ENCODE results near the gene PROKR2.

Gene PROKR2

DNA sequence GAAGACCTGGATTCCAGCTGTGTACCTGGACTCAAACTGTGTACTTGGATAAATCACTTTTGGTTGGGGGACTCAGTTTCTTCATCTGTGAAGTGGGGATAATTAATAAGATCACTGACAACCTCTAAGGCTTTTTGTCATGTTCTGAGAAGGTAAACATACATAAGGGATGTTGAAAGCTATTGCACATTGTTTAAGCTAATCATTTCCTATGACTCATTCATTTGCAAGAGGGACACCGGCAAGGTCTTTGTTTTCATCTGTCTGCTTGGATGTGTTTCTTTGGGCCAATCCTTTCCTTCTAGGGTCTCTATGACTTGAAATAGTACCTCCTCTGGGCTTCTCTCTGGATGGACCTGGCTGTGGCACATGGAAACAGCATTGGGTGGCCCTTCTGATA is 6.8 kb downstream of the PROKR2 start:
- Histone ChIP-seq H2BK5ac (ENCODE audit: low read length) (no peak overlapping the region), H3K56ac (ENCODE audit: low read length) (no peak overlapping the region), H3K9ac (ENCODE audit: low read length) (no peak overlapping the region), H3K18ac (ENCODE audit: low read length) (no peak overlapping the region), H2BK120ac (ENCODE audit: low read depth, low read length) (no peak overlapping the region), H2AK5ac (ENCODE audit: low read length) (no peak overlapping the region), H3K36me3 (ENCODE audit: control insufficient read depth, insufficient read depth, low read length) (no peaks in the 10 kb centered on the region), H2BK15ac (replicated peaks; ENCODE audit: low read depth) (no peak overlapping the region), H3K4me1 (ENCODE audit: control insufficient read depth, low read depth, low read length) (no peaks in the 10 kb centered on the region), H3K23ac (ENCODE audit: low read length) (no peak overlapping the region), H3K4ac (ENCODE audit: low read depth, low read length) (no peak overlapping the region), H4K5ac (ENCODE audit: low read length) (no peak overlapping the region), H3K79me2 (ENCODE audit: control insufficient read depth, insufficient read depth, low read length) (no peaks in the 10 kb centered on the region), H3K27me3 (ENCODE audit: insufficient read depth, low read length, poor library complexity) (peaks cover 4% of the 10 kb centered on the region), H4K8ac (ENCODE audit: low read depth, low read length) (no peak overlapping the region), H3K4me2 (ENCODE audit: low read length) (no peak overlapping the region), H3K79me1 (ENCODE audit: low read length) (no peaks in the 10 kb centered on the region), H3K27ac (ENCODE audit: low read depth, low read length) (no peak overlapping the region), H3K4me3 (ENCODE audit: low read length) (no peak overlapping the region)
- no CpG with 5 or more reads among the region's 1 CpG for WGBS (ENCODE audit: extremely low coverage, insufficient coverage, low lambda C conversion rate)
- no peak for DNase-seq

DNA sequence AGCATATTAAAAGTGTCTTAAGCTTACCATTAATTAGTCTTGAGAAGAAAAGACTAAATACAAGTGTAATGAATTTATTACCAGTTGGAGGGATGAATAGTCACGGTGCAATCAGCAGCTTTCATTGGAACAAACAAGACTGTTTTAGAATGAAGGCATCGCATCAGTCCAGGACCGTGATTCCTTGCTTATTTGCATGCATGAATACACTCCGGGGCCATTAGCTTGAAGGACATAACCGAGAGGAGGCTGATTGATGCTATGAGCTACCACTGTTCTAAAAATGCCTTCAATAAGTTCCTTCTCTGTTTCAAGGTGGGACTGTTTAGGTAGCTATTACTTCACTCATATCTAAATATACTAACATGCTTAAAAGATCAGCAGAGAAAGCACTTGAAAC is 17.9 kb downstream of the PROKR2 start:
- H2BK5ac ChIP-seq (ENCODE audit: low read length), result no peak overlapping the region
- DNase-seq, result no peak
- no peak overlapping the region for H4K8ac ChIP-seq (ENCODE audit: low read depth, low read length)
- H3K18ac ChIP-seq (ENCODE audit: low read length), result no peak overlapping the region
- H3K4ac ChIP-seq (ENCODE audit: low read depth, low read length), result no peak overlapping the region
- H3K27me3 ChIP-seq (ENCODE audit: insufficient read depth, low read length, poor library complexity), result no peaks in the 10 kb centered on the region
- no peaks in the 10 kb centered on the region for H3K4me1 ChIP-seq (ENCODE audit: control insufficient read depth, low read depth, low read length)
- no CpG with 5 or more reads among the region's 5 CpGs for WGBS (ENCODE audit: extremely low coverage, insufficient coverage, low lambda C conversion rate)
- H2AK5ac ChIP-seq (ENCODE audit: low read length), result no peak overlapping the region
- no peak overlapping the region for H3K9ac ChIP-seq (ENCODE audit: low read length)
- H3K79me2 ChIP-seq (ENCODE audit: control insufficient read depth, insufficient read depth, low read length), result no peaks in the 10 kb centered on the region
- H3K23ac ChIP-seq (ENCODE audit: low read length), result no peak overlapping the region
- no peak overlapping the region for H3K4me2 ChIP-seq (ENCODE audit: low read length)
- H3K4me3 ChIP-seq (ENCODE audit: low read length), result no peak overlapping the region
- H2BK15ac ChIP-seq (replicated peaks; ENCODE audit: low read depth), result no peak overlapping the region
- H3K36me3 ChIP-seq (ENCODE audit: control insufficient read depth, insufficient read depth, low read length), result no peaks in the 10 kb centered on the region
- H3K27ac ChIP-seq (ENCODE audit: low read depth, low read length), result no peak overlapping the region
- H2BK120ac ChIP-seq (ENCODE audit: low read depth, low read length), result no peak overlapping the region
- H3K79me1 ChIP-seq (ENCODE audit: low read length), result no peaks in the 10 kb centered on the region
- H4K5ac ChIP-seq (ENCODE audit: low read length), result no peak overlapping the region
- H3K56ac ChIP-seq (ENCODE audit: low read length), result no peak overlapping the region

DNA sequence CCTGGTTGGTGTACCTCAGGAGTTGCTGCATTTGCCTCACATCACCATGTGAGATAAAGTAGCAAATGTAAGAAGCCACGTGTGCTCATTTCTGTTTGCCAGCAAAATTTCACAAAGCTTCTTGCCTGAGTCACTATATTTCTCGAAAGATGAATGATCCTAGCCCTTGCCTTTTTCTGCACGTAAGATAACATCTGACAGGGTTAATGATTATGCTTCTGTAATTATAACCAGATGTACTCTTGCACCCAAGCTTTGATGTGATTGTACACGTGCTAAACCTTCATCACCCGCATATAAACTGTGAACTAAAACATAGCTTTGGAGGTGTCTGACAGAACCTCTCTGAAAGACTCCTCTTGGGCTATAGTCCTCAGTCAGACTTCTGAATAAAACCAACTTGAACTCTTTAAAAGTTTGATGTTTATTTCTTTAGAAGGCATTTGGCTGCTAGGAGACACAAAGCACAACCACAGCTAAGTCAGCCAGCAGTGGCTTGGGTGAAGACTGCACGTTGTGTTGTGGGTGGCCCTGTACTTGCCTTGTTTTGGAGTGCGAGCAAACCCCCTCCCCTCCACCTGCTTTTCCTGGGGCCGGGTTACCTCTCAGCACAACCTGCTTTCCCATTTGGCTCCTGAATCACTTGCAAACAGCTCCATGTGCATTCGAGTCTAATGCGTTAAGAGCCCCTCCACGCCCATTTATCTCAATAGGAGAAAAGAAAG is 19.3 kb downstream of the PROKR2 start:
- WGBS (ENCODE audit: extremely low coverage, insufficient coverage, low lambda C conversion rate), result no CpG with 5 or more reads among the region's 11 CpGs
- H3K36me3 ChIP-seq (ENCODE audit: control insufficient read depth, insufficient read depth, low read length), result no peaks in the 10 kb centered on the region

DNA sequence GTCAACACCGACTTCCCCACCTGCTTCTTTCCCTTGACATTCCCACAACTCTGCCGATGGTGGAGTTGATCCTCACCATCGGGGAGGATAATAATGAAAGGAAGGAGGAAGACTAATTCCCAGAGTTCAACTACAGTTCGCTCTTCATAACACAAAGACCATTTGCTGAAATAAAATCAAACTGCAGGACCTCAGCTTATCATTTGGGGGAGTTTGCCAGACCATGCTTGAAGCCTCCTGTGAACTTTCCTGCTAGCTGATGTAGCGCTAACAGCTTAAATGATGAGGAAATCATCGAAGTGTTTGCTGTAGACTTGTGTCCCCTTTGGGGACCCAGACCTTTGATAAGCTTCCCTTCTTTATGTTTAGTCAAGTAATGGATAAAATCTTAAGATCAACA is 26.2 kb downstream of the PROKR2 start:
- Histone ChIP-seq H3K18ac (ENCODE audit: low read length) (no peak overlapping the region), H3K56ac (ENCODE audit: low read length) (no peak overlapping the region), H4K8ac (ENCODE audit: low read depth, low read length) (no peak overlapping the region), H3K79me2 (ENCODE audit: control insufficient read depth, insufficient read depth, low read length) (no peaks in the 10 kb centered on the region), H3K4me3 (ENCODE audit: low read length) (no peak overlapping the region), H2BK5ac (ENCODE audit: low read length) (no peak overlapping the region), H3K79me1 (ENCODE audit: low read length) (no peaks in the 10 kb centered on the region), H2BK15ac (replicated peaks; ENCODE audit: low read depth) (no peak overlapping the region), H3K4me2 (ENCODE audit: low read length) (no peak overlapping the region), H2BK120ac (ENCODE audit: low read depth, low read length) (no peak overlapping the region), H3K36me3 (ENCODE audit: control insufficient read depth, insufficient read depth, low read length) (no peaks in the 10 kb centered on the region), H3K27ac (ENCODE audit: low read depth, low read length) (no peak overlapping the region), H3K27me3 (ENCODE audit: insufficient read depth, low read length, poor library complexity) (no peaks in the 10 kb centered on the region), H3K4ac (ENCODE audit: low read depth, low read length) (no peak overlapping the region), H3K23ac (ENCODE audit: low read length) (no peak overlapping the region), H2AK5ac (ENCODE audit: low read length) (no peak overlapping the region), H3K4me1 (ENCODE audit: control insufficient read depth, low read depth, low read length) (no peaks in the 10 kb centered on the region), H3K9ac (ENCODE audit: low read length) (no peak overlapping the region), H4K5ac (ENCODE audit: low read length) (no peak overlapping the region)
- WGBS (ENCODE audit: extremely low coverage, insufficient coverage, low lambda C conversion rate), result no CpG with 5 or more reads among the region's 6 CpGs
- DNase-seq, result no peak

More for the DNA sequence above, 19.3 kb downstream of the PROKR2 start:
- Histone ChIP-seq H3K27me3 (ENCODE audit: insufficient read depth, low read length, poor library complexity) (no peaks in the 10 kb centered on the region), H3K56ac (ENCODE audit: low read length) (no peak overlapping the region), H3K79me1 (ENCODE audit: low read length) (no peaks in the 10 kb centered on the region), H3K27ac (ENCODE audit: low read depth, low read length) (no peak overlapping the region), H2BK5ac (ENCODE audit: low read length) (no peak overlapping the region), H3K4me1 (ENCODE audit: control insufficient read depth, low read depth, low read length) (no peaks in the 10 kb centered on the region), H3K23ac (ENCODE audit: low read length) (no peak overlapping the region), H3K9ac (ENCODE audit: low read length) (no peak overlapping the region), H3K79me2 (ENCODE audit: control insufficient read depth, insufficient read depth, low read length) (no peaks in the 10 kb centered on the region), H2BK120ac (ENCODE audit: low read depth, low read length) (no peak overlapping the region), H4K8ac (ENCODE audit: low read depth, low read length) (no peak overlapping the region), H2AK5ac (ENCODE audit: low read length) (no peak overlapping the region), H3K18ac (ENCODE audit: low read length) (no peak overlapping the region), H3K4ac (ENCODE audit: low read depth, low read length) (no peak overlapping the region), H4K5ac (ENCODE audit: low read length) (no peak overlapping the region), H3K4me3 (ENCODE audit: low read length) (no peak overlapping the region), H3K4me2 (ENCODE audit: low read length) (no peak overlapping the region), H2BK15ac (replicated peaks; ENCODE audit: low read depth) (no peak overlapping the region)
- no peak for DNase-seq

DNA sequence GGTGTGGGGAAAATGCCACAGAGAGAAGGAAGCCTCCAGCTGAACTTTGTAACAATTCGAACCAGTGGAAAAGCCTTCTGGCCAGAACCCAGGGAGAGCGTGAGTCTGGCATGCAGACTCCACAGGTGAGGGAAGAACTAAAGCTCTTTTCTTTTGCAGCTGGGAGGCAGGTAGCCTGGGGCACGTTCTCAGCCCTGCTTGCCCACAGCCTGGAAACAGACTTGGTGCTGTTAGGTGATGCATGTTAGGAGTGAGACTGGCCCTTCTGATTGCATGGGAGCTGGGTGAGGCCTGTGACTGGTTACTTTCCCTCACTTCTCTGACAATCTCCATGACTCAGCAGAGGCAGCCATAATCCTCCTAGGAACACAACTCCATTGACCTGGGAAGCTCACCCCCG is 34.2 kb downstream of the PROKR2 start:
- H4K5ac ChIP-seq (ENCODE audit: low read length), result no peak overlapping the region
- H3K4me1 ChIP-seq (ENCODE audit: control insufficient read depth, low read depth, low read length), result no peaks in the 10 kb centered on the region
- no peak overlapping the region for H3K4me3 ChIP-seq (ENCODE audit: low read length)
- no peak overlapping the region for H3K18ac ChIP-seq (ENCODE audit: low read length)
- H3K79me2 ChIP-seq (ENCODE audit: control insufficient read depth, insufficient read depth, low read length), result no peaks in the 10 kb centered on the region
- no peaks in the 10 kb centered on the region for H3K79me1 ChIP-seq (ENCODE audit: low read length)
- no peaks in the 10 kb centered on the region for H3K27me3 ChIP-seq (ENCODE audit: insufficient read depth, low read length, poor library complexity)
- no peak overlapping the region for H2BK5ac ChIP-seq (ENCODE audit: low read length)
- H3K4me2 ChIP-seq (ENCODE audit: low read length), result no peak overlapping the region
- H4K8ac ChIP-seq (ENCODE audit: low read depth, low read length), result no peak overlapping the region
- no peak overlapping the region for H3K4ac ChIP-seq (ENCODE audit: low read depth, low read length)
- H2AK5ac ChIP-seq (ENCODE audit: low read length), result no peak overlapping the region
- H3K23ac ChIP-seq (ENCODE audit: low read length), result no peak overlapping the region
- no peak overlapping the region for H3K56ac ChIP-seq (ENCODE audit: low read length)
- no peaks in the 10 kb centered on the region for H3K36me3 ChIP-seq (ENCODE audit: control insufficient read depth, insufficient read depth, low read length)
- no peak overlapping the region for H3K27ac ChIP-seq (ENCODE audit: low read depth, low read length)
- H3K9ac ChIP-seq (ENCODE audit: low read length), result no peak overlapping the region
- DNase-seq, result no peak
- no CpG with 5 or more reads among the region's 4 CpGs for WGBS (ENCODE audit: extremely low coverage, insufficient coverage, low lambda C conversion rate)
- H2BK120ac ChIP-seq (ENCODE audit: low read depth, low read length), result no peak overlapping the region
- no peak overlapping the region for H2BK15ac ChIP-seq (replicated peaks; ENCODE audit: low read depth)

DNA sequence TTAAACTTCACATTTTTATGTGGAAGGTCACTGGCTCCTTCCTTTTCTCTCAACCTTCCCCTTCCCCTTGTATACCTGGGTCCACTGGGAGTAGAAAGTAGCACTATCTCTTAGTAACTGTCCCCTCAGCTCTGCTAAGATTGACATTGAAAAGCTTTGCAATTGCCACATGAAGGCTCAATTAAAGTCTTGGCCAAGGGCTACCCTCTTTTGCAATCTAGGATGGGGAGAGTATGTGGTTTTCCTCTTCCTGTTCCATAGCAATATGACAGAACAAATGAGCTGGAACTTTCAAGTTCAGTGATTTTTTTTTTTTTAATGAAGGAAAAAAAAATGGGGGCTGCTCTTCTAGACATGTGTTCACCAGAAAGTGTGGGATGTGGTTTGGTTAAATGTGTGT is 37.1 kb downstream of the PROKR2 start:
- no peak overlapping the region for H4K5ac ChIP-seq (ENCODE audit: low read length)
- H3K4me1 ChIP-seq (ENCODE audit: control insufficient read depth, low read depth, low read length), result no peaks in the 10 kb centered on the region
- DNase-seq, result no peak
- H3K4me3 ChIP-seq (ENCODE audit: low read length), result no peak overlapping the region
- H3K27me3 ChIP-seq (ENCODE audit: insufficient read depth, low read length, poor library complexity), result no peaks in the 10 kb centered on the region
- no peak overlapping the region for H3K23ac ChIP-seq (ENCODE audit: low read length)
- no peaks in the 10 kb centered on the region for H3K36me3 ChIP-seq (ENCODE audit: control insufficient read depth, insufficient read depth, low read length)
- no peak overlapping the region for H2AK5ac ChIP-seq (ENCODE audit: low read length)
- H3K27ac ChIP-seq (ENCODE audit: low read depth, low read length), result no peak overlapping the region
- H3K4me2 ChIP-seq (ENCODE audit: low read length), result no peak overlapping the region
- no peak overlapping the region for H4K8ac ChIP-seq (ENCODE audit: low read depth, low read length)
- no peak overlapping the region for H3K4ac ChIP-seq (ENCODE audit: low read depth, low read length)
- H3K9ac ChIP-seq (ENCODE audit: low read length), result no peak overlapping the region
- no peaks in the 10 kb centered on the region for H3K79me1 ChIP-seq (ENCODE audit: low read length)
- H3K18ac ChIP-seq (ENCODE audit: low read length), result no peak overlapping the region
- H2BK5ac ChIP-seq (ENCODE audit: low read length), result no peak overlapping the region
- H2BK120ac ChIP-seq (ENCODE audit: low read depth, low read length), result no peak overlapping the region
- no peaks in the 10 kb centered on the region for H3K79me2 ChIP-seq (ENCODE audit: control insufficient read depth, insufficient read depth, low read length)
- H2BK15ac ChIP-seq (replicated peaks; ENCODE audit: low read depth), result no peak overlapping the region
- no peak overlapping the region for H3K56ac ChIP-seq (ENCODE audit: low read length)

Data from mesendoderm (in vitro differentiated cells).